H1 (cell line): ENCODE data around the gene ETNPPL.

Experiments used
- ATF2 ChIP-seq: IDR thresholded peaks from 2 replicates; pipeline ENCODE4 v1.6.1; 2012; ENCODE audit warnings: low read length, inconsistent platforms
- CREB1 ChIP-seq: IDR thresholded peaks from 2 replicates; pipeline ENCODE4 v1.6.1; 2012; ENCODE audit warnings: inconsistent platforms
- CTCF ChIP-seq, 3 experiments: IDR thresholded peaks; 1 replicate in 2 of 3; 2 replicates in 1 of 3; pipeline versions ENCODE4 v1.5.1 to v1.6.1; 2011; ENCODE audit warnings: low read length in 3 of 3, mild to moderate bottlenecking in 3 of 3, inconsistent platforms in 2 of 3, low read depth in 1 of 3, moderate library complexity in 1 of 3; ENCODE audit not compliant: insufficient read depth in 1 of 3; ENCODE audit errors: control extremely low read depth in 1 of 3
- GTF2F1 ChIP-seq: IDR thresholded peaks from 2 replicates; pipeline ENCODE4 v1.6.1; 2012; ENCODE audit warnings: low read depth, low read length, improper control_type of control experiment, borderline replicate concordance
- PHF8 ChIP-seq: fragments of 200-600 bp; sonication (generic); conservative IDR thresholded peaks from 2 replicates; pipeline ENCODE4 v1.7.1; 2012; ENCODE audit warnings: low read depth, mild to moderate bottlenecking, inconsistent platforms, low read length, moderate library complexity
- POLR2A ChIP-seq, 2 experiments: IDR thresholded peaks; 1 replicate in 1 of 2; 2 replicates in 1 of 2; pipeline ENCODE4 v1.6.1; 2011; ENCODE audit warnings: low read depth in 2 of 2, low read length in 2 of 2, mild to moderate bottlenecking in 2 of 2; ENCODE audit errors: control extremely low read depth in 1 of 2
- POLR2AphosphoS5 ChIP-seq: IDR thresholded peaks from 2 replicates; pipeline ENCODE4 v1.6.1; 2011; ENCODE audit warnings: low read depth, low read length
- TAF1 ChIP-seq: IDR thresholded peaks from 2 replicates; pipeline ENCODE4 v1.6.1; 2011; ENCODE audit warnings: mild to moderate bottlenecking, low read depth, low read length
- TCF12 ChIP-seq: IDR thresholded peaks from 2 replicates; pipeline ENCODE4 v1.6.1; 2011; ENCODE audit warnings: low read depth, mild to moderate bottlenecking, low read length
- YY1 ChIP-seq: IDR thresholded peaks from 2 replicates; pipeline ENCODE4 v1.6.1; 2011; ENCODE audit warnings: low read depth, mild to moderate bottlenecking, low read length
- ZNF274 ChIP-seq: IDR thresholded peaks from 2 replicates; pipeline ENCODE4 v1.7.0; 2012; ENCODE audit warnings: low read length, borderline replicate concordance; ENCODE audit errors: extremely low read depth

- TF ChIP-seq YY1: no peak
- no peak for TF ChIP-seq CTCF (IDR thresholded peaks at IDR 0.05; ENCODE audit: control extremely low read depth in 1 of 3, insufficient read depth in 1 of 3, low read depth in 1 of 3, low read length in 3 of 3)
- TF ChIP-seq ZNF274: no peak
- TF ChIP-seq TAF1: no peak
- no peak for TF ChIP-seq POLR2AphosphoS5
- no peak for TF ChIP-seq GTF2F1
- no peak for TF ChIP-seq TCF12
- no peak for TF ChIP-seq CREB1
- TF ChIP-seq ATF2: no peak
- no peak for TF ChIP-seq PHF8
- TF ChIP-seq POLR2A (IDR thresholded peaks at IDR 0.05; ENCODE audit: control extremely low read depth in 1 of 2, low read depth in 2 of 2, low read length in 2 of 2): no peak
Observed at GRCh38 chr4:108795733-108796132, 32.9 kb upstream of the ETNPPL start.
